Ramos (cell line): Measurements from ENCODE around the gene PRTN3.

Source experiments
- in situ Hi-C: fragments of 300-500 bp; cut with MboI; formaldehyde crosslinking; loops from one replicate; pipeline ENCODE4 v1.14.3; 2022; ENCODE audit warnings: low sequenced_read_pairs; ENCODE audit not compliant: unreplicated experiment

Gene PRTN3

GRCh38 chr19:840519-841206, at the start of gene PRTN3:
PRTN3 (plus strand) TSS chr19:840999; CDS start chr19:841009, 10 bp downstream.
- in situ Hi-C loops = no loop called here

GRCh38 chr19:791007-791566, 49.7 kb upstream of the PRTN3 start:
- in situ Hi-C loops = no loop called here

GRCh38 chr19:791567-792305, 49.1 kb upstream of the PRTN3 start:
- in situ Hi-C loops = no loop called here

GRCh38 chr19:792306-792885, 48.4 kb upstream of the PRTN3 start:
- in situ Hi-C loops = no loop called here

GRCh38 chr19:793806-794205, 47.0 kb upstream of the PRTN3 start:
- in situ Hi-C loops = no loop called here

- in situ Hi-C loops = no loop called here
These were observed 45.7 kb upstream of the PRTN3 start for GRCh38 chr19:795073-795611.

GRCh38 chr19:795691-796581, 44.9 kb upstream of the PRTN3 start:
- in situ Hi-C loops = no loop called here

GRCh38 chr19:796692-797527, 43.9 kb upstream of the PRTN3 start, which contains the start of gene PTBP1:
PTBP1 (plus strand) TSS chr19:797452; CDS start chr19:797498, 46 bp downstream.
- in situ Hi-C loops = no loop called here

- in situ Hi-C loops = no loop called here
These were observed 43.0 kb upstream of the PRTN3 start for GRCh38 chr19:797528-798414.

- in situ Hi-C loops = no loop called here
These were observed 42.3 kb upstream of the PRTN3 start for GRCh38 chr19:798415-799075.

GRCh38 chr19:799076-799881, 41.5 kb upstream of the PRTN3 start:
- in situ Hi-C loops = no loop called here

GRCh38 chr19:800360-801029, 40.3 kb upstream of the PRTN3 start:
- in situ Hi-C loops = no loop called here

- in situ Hi-C loops = no loop called here
These were observed 39.6 kb upstream of the PRTN3 start for GRCh38 chr19:801030-801860.

- in situ Hi-C loops = no loop called here
These were observed 38.8 kb upstream of the PRTN3 start for GRCh38 chr19:801861-802497.
